Activated naive CD8-positive, alpha-beta T cell treated with anti-CD3 and anti-CD28 coated beads for 36 hours (primary cell): ENCODE data around the gene TNFSF9. TPM values are rescaled to one million over a fixed set of nuclear protein-coding genes. Genes with fewer than 3 reads are reported as not detected.
A peak's percentile ranks its signal among the peaks of the same experiment; 100 is the strongest.
"Not testable (repeated sequence)": the region's sequence is repeated elsewhere in the genome, so short reads cannot be mapped to it uniquely, and the experiment has no call there.

Source experiments
- DNase-seq: peaks from one replicate; pipeline ENCODE4 v3.0.0; 2021
- H3K27ac Mint-ChIP-seq: one replicate; pipeline ENCODE4 v1.8.0; 2022; ENCODE audit warnings: mild to moderate bottlenecking, moderate library complexity, mixed read lengths
- H3K27me3 Mint-ChIP-seq: one replicate; pipeline ENCODE4 v1.8.0; 2022; ENCODE audit warnings: mild to moderate bottlenecking, mixed read lengths
- H3K36me3 Mint-ChIP-seq: one replicate; pipeline ENCODE4 v1.8.0; 2021; ENCODE audit warnings: mild to moderate bottlenecking, mixed read lengths
- H3K4me1 Mint-ChIP-seq: one replicate; pipeline ENCODE4 v1.8.0; 2021; ENCODE audit warnings: mixed read lengths
- H3K4me3 Mint-ChIP-seq: one replicate; pipeline ENCODE4 v1.8.0; 2022; ENCODE audit warnings: mild to moderate bottlenecking, moderate library complexity, mixed read lengths
- H3K9me3 Mint-ChIP-seq: one replicate; pipeline ENCODE4 v1.8.0; 2022; ENCODE audit warnings: mixed read lengths
- total RNA-seq, 2 experiments: library from RNA; stranded (reverse); gene quantifications; one replicate each; pipeline ENCODE4 v1.2.3, GENCODE V29; 2021

The TNFSF9 gene
- total RNA-seq, 2 experiments from 2014 or later: 2.3 to 2.5 TPM

DNA sequence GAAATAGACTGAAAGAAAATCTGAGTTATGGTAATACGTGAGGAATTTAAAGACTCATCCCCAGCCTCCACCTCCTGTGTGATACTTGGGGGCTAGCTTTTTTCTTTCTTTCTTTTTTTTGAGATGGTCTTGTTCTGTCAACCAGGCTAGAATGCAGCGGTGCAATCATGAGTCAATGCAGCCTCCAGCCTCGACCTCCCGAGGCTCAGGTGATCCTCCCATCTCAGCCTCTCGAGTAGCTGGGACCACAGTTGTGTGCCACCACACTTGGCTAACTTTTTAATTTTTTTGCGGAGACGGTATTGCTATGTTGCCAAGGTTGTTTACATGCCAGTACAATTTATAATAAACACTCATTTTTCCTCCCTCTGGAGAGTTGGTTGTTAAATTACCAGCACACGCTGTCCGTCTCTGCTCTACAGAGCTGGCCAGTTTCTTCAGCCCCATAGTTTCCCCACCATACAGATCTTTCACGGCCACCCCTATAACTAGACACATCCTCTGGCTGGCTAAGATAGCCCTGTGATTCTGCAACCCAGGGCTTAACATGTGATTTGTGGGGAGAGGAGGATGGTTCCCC is 4.8 kb downstream of the TNFSF9 start:
- Mint-ChIP-seq H3K36me3 (peaks cover 7% of the 10 kb centered on the region), H3K4me1 (peaks cover 28% of the 10 kb centered on the region), H3K27ac (no peak overlapping the region), H3K9me3 (no peaks in the 10 kb centered on the region), H3K4me3 (no peak overlapping the region), H3K27me3 (peaks cover 38% of the 10 kb centered on the region)
- no peak for DNase-seq

GRCh38 chr19:6539514-6539913 is 8.7 kb downstream of the TNFSF9 start:
- peaks cover 18% of the 10 kb centered on the region for H3K4me1 Mint-ChIP-seq
- H3K4me3 Mint-ChIP-seq: no peak overlapping the region
- no peak for DNase-seq
- no peaks in the 10 kb centered on the region for H3K9me3 Mint-ChIP-seq
- peaks cover 7% of the 10 kb centered on the region for H3K36me3 Mint-ChIP-seq
- no peak overlapping the region for H3K27ac Mint-ChIP-seq
- H3K27me3 Mint-ChIP-seq: peaks cover 19% of the 10 kb centered on the region

DNA sequence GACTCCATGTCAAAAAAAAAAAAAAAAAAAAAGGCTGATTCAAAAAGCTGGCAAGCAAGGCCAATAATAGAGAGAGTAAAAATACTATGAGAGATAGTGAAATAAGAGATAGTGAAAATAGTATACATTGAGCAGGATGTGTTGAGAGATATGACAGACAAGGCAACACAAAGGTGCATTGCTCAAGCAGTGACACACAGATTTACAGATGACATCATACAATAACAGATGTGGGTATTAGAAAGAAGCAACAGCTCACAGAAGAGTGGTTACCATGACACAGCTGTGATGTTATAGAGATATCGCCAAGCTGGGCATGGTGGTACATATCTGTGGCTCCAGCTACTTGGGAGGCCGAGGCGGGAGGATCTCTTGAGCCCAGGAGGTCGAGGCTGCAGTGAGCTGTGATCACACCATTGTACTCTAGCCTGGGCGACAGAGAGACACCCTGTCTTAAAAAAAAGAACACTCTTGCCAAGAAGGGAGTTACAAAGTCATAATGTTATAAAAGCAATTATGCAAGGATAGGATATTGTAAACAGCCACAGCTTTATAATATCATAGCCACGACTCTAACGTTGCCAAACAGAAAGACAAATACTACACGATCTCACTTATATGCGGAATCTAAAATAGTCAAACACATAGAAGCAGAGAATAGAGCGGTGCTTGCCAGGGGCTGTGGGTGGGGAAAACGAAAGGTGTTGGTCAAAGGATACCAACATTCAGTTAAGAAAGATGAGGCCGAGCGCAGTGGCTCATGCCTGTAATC is 10.3 kb downstream of the TNFSF9 start:
- Mint-ChIP-seq H3K36me3 (no peaks in the 10 kb centered on the region), H3K4me3 (no peak overlapping the region), H3K27me3 (peaks cover 13% of the 10 kb centered on the region), H3K4me1 (peaks cover 14% of the 10 kb centered on the region), H3K27ac (no peak overlapping the region), H3K9me3 (no peaks in the 10 kb centered on the region)
- DNase-seq: no peak

DNA sequence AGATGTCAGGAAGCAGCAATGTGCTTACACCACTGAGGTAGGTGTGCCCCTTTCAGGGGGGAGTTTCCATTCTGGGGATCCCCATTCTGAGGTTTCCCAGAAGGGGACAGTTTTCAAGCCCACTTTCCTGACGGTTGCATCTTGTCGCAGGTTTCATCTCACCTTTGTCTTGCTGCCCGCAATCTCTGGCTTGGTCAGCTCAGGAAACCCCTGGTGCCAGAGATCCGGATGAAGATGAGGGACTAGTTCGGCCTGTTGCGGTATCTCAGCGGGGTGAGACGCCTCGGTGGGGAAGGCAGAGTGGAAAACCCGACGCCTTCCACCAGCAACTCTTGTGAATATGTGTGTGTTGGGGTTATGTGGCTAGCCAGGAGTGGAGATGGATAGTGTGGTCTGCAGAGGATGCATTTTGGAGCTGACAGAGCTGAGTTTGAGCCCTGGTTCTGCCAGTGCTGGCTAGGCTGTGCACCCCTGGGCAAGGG is 13.1 kb downstream of the TNFSF9 start:
- peaks cover 16% of the 10 kb centered on the region for H3K27me3 Mint-ChIP-seq
- H3K27ac Mint-ChIP-seq: no peak overlapping the region
- peaks cover 10% of the 10 kb centered on the region for H3K4me1 Mint-ChIP-seq
- H3K4me3 Mint-ChIP-seq: no peak overlapping the region
- no peaks in the 10 kb centered on the region for H3K36me3 Mint-ChIP-seq
- DNase-seq: no peak
- H3K9me3 Mint-ChIP-seq: peaks cover 4% of the 10 kb centered on the region

- H3K27ac Mint-ChIP-seq, H3K36me3 Mint-ChIP-seq, DNase-seq, H3K4me3 Mint-ChIP-seq, H3K27me3 Mint-ChIP-seq, H3K9me3 Mint-ChIP-seq, H3K4me1 Mint-ChIP-seq: not testable (repeated sequence)
These were observed 19.9 kb downstream of the TNFSF9 start for GRCh38 chr19:6550679-6551078.

DNA sequence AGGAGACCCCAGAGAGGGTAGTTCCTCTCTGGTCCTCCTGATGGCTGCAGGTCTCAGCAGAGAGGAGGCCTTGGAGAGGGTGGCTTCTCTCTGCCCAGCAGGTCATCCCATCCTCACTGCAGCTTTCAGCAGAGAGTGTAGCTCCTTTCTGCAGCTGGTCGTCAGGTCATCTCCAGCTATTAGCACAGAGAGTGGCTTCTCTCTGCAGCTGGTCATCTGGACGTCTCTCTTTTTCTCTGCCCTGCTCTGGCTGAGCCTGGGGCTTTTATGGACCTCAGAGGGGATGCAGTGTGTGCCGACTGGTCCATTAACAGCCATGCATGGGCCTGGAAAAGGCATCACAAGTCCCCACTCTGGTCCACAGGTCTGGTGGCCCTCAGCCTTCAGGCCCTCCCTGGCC is 20.3 kb downstream of the TNFSF9 start:
- Mint-ChIP-seq H3K27me3 (peaks cover 5% of the 10 kb centered on the region), H3K4me3 (no peak overlapping the region), H3K4me1 (peaks cover 7% of the 10 kb centered on the region), H3K27ac (no peak overlapping the region), H3K36me3 (no peaks in the 10 kb centered on the region), H3K9me3 (peaks cover 4% of the 10 kb centered on the region)
- DNase-seq: no peak

GRCh38 chr19:6551607-6552450 is 21.0 kb downstream of the TNFSF9 start:
- H3K27ac Mint-ChIP-seq: no peak overlapping the region
- no peaks in the 10 kb centered on the region for H3K36me3 Mint-ChIP-seq
- H3K27me3 Mint-ChIP-seq: peaks cover 3% of the 10 kb centered on the region

DNA sequence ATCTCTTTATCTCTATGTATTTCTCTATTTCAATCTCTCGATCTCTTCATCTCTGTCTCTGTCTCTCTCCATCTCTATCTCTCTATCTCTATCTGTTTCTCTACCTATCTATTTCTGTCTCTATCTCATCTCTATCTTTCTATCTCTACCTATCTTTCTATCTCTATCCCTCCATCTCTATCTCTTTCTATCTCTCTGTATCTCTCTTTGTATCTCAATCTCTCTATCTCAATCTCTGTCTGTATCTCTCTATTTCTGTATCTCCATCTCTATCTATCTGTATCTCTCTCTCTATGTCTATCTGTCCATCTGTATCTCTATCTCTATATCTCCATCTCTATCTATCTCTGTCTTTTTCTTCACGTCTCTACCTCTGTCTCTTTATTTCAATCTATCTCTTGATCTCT is 25.2 kb downstream of the TNFSF9 start:
- Mint-ChIP-seq H3K36me3 (no peaks in the 10 kb centered on the region), H3K4me3 (no peak overlapping the region)

More at GRCh38 chr19:6551607-6552450, 21.0 kb downstream of the TNFSF9 start:
- Mint-ChIP-seq H3K4me1 (peaks cover 8% of the 10 kb centered on the region), H3K4me3 (no peak overlapping the region), H3K9me3 (peaks cover 4% of the 10 kb centered on the region)
- DNase-seq: peak; percentile 81

DNA sequence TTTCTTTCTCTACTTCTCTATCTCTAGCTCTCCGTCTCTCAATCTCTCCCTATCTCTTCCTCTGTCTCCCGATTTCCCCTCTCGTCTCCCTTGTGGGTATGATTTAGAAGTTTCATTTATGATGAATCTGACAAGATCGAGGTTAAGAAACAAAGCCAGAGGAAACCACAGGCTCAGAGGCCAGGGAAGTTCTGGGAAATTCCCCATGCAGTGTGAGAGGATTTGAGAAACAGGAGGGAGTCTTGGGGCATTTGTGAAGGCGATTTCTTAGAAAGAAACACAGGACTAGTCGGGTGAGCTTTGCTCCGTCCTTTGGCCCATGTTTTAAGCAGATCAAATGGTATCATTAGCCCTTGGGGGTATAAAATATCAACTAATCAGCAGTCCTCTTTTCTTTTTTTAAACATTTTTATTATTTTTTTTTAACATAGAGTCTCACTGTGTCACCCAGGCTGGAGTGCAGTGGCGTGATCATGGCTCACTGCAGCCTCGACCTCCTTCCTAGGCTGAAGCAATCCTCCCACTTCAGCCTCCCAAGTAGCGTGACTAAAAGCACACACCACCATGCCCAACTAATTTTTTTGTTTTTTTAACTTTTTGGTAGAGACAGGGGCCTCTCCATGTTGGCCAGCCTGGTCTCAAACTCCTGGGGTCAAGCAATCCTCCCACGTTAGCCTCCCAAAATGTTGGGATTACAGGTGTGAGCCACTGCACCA is 25.8 kb downstream of the TNFSF9 start:
- no peak overlapping the region for H3K27ac Mint-ChIP-seq
- H3K9me3 Mint-ChIP-seq: no peaks in the 10 kb centered on the region
- no peak overlapping the region for H3K4me3 Mint-ChIP-seq
- no peak for DNase-seq
- no peaks in the 10 kb centered on the region for H3K36me3 Mint-ChIP-seq
- H3K4me1 Mint-ChIP-seq: peaks cover 6% of the 10 kb centered on the region
- peaks cover 5% of the 10 kb centered on the region for H3K27me3 Mint-ChIP-seq

More for the DNA sequence above, 25.2 kb downstream of the TNFSF9 start:
- Mint-ChIP-seq H3K27ac (no peak overlapping the region), H3K27me3 (peaks cover 4% of the 10 kb centered on the region), H3K9me3 (no peaks in the 10 kb centered on the region), H3K4me1 (peaks cover 6% of the 10 kb centered on the region)
- DNase-seq: no peak

GRCh38 chr19:6562437-6562836 is 31.6 kb downstream of the TNFSF9 start:
- not testable (repeated sequence) for H3K27ac Mint-ChIP-seq

GRCh38 chr19:6564393-6564792 is 33.6 kb downstream of the TNFSF9 start:
- Mint-ChIP-seq H3K4me1 (no peaks in the 10 kb centered on the region), H3K36me3 (no peaks in the 10 kb centered on the region), H3K4me3 (no peak overlapping the region), H3K9me3 (peaks cover 10% of the 10 kb centered on the region), H3K27ac (no peak overlapping the region), H3K27me3 (peaks cover 29% of the 10 kb centered on the region)
- no peak for DNase-seq

More at GRCh38 chr19:6562437-6562836, 31.6 kb downstream of the TNFSF9 start:
- not testable (repeated sequence) for DNase-seq, H3K36me3 Mint-ChIP-seq, H3K4me3 Mint-ChIP-seq, H3K9me3 Mint-ChIP-seq, H3K4me1 Mint-ChIP-seq
- peaks cover 28% of the 10 kb centered on the region for H3K27me3 Mint-ChIP-seq

DNA sequence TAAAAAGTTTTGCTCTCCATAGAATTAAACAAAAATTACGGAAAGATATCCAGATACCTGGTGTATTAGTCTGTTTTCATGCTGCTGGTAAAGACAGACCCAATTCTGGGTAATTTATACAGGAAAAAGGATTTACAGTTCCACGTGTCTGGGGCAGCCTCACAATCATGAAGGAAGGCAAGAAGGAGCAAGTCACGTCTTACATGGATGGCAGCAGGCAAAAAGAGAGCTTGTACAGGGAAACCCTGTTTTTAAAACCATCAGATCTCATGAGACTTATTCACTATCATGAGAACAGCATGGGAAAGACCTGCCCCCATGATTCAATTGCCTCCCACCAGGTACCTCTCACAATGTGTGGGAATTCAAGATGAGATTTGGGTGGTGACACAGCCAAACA is 35.9 kb downstream of the TNFSF9 start:
- not testable (repeated sequence) for H3K4me3 Mint-ChIP-seq, DNase-seq, H3K36me3 Mint-ChIP-seq, H3K4me1 Mint-ChIP-seq, H3K27ac Mint-ChIP-seq
- Mint-ChIP-seq H3K9me3 (peaks cover 14% of the 10 kb centered on the region), H3K27me3 (peaks cover 42% of the 10 kb centered on the region)

- H3K4me1 Mint-ChIP-seq: no peaks in the 10 kb centered on the region
- H3K4me3 Mint-ChIP-seq: no peak overlapping the region
- H3K27me3 Mint-ChIP-seq: peaks cover 43% of the 10 kb centered on the region
- no peak for DNase-seq
- H3K36me3 Mint-ChIP-seq: no peaks in the 10 kb centered on the region
- no peak overlapping the region for H3K27ac Mint-ChIP-seq
- peaks cover 14% of the 10 kb centered on the region for H3K9me3 Mint-ChIP-seq
These were observed 37.2 kb downstream of the TNFSF9 start for GRCh38 chr19:6568010-6568526.

GRCh38 chr19:6568816-6569215 is 38.0 kb downstream of the TNFSF9 start:
- no peak for DNase-seq
- no peaks in the 10 kb centered on the region for H3K36me3 Mint-ChIP-seq
- no peaks in the 10 kb centered on the region for H3K4me1 Mint-ChIP-seq
- H3K9me3 Mint-ChIP-seq: peaks cover 14% of the 10 kb centered on the region
- no peak overlapping the region for H3K4me3 Mint-ChIP-seq
- peaks cover 35% of the 10 kb centered on the region for H3K27me3 Mint-ChIP-seq
- H3K27ac Mint-ChIP-seq: no peak overlapping the region
